HCT116 (cell line): Measurements from ENCODE around the gene SLC44A3.

Experiments used
- EZH2 ChIP-seq: fragments of 200-600 bp; sonication (generic); IDR thresholded peaks from 2 replicates; pipeline ENCODE4 v1.6.1; 2017; ENCODE audit warnings: antibody characterized with exemption, mixed run types
- EZH2phosphoT487 ChIP-seq: fragments of 200-600 bp; IDR thresholded peaks from 2 replicates; pipeline ENCODE4 v1.6.1; 2018; ENCODE audit warnings: antibody characterized with exemption, borderline replicate concordance
- JUND ChIP-seq: IDR thresholded peaks from 2 replicates; pipeline ENCODE4 v1.6.1; 2012
- SP1 ChIP-seq: IDR thresholded peaks from 2 replicates; pipeline ENCODE4 v1.6.1; 2012; ENCODE audit warnings: low read depth
- TF ChIP-seq, protein P1 (sequence below), 3 experiments: fragments of 200-600 bp in 1 of 3; sonication (generic) in 1 of 3; IDR thresholded peaks in 2 of 3; conservative IDR thresholded peaks in 1 of 3; 2 replicates each; pipeline ENCODE4 v1.5.1; 2012 to 2017; ENCODE audit warnings: low read depth in 2 of 3, low read length in 2 of 3, antibody characterized with exemption in 1 of 3, borderline replicate concordance in 1 of 3, control low read depth in 1 of 3, mild to moderate bottlenecking in 1 of 3, mixed read lengths in 1 of 3, mixed run types in 1 of 3, moderate library complexity in 1 of 3; ENCODE audit not compliant: insufficient read depth in 1 of 3
- TF ChIP-seq, protein P2 (sequence below): IDR thresholded peaks from 2 replicates; pipeline ENCODE4 v1.6.1; 2012; ENCODE audit warnings: low read depth

DNA sequence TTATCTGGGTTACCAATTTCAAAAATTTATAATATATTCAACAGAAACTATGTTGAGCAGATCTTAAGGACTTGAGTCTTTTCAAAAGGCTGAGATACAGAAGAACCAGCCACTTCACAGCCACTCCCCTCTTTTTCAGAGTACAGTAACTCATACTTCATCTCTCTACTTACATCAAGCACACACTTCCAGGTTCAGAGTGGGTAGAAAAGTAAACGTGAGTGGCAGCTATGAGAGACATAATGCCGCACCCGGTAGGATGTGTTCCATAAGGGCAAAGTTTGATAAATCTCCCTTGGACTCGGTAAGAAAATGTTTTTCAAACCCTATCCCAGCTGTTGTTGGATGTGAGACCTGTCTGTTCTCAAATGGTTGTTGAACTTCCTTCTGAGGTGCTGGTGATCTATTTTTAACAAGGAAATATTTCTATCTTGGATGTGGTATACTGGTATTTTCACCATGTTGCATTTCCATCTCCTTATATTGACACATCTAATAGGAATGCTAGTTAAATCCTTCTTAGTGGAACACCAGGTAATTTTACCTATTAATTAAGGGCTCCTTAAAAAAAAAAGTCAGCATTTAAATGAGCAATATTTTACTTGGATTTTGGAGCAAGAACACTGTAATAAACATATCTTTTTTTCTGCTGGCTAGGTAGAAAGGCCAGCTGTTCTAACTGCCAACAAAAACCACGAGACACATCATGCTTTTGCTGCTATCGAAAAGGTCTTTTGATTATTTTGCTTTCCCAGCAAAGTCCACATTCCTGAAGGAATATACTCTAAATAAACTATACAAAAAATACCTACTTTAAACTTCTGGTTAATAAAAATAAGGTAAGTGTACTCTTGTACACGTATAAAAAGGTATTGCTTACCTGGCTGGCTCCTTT lies 78.6 kb downstream of the SLC44A3 start:
- TF ChIP-seq EZH2 (no peak), SP1 (peak; percentile 35; the same call in 1 of the 2 replicates), EZH2phosphoT487 (no peak), JUND (peak; percentile 35; the same call in 1 of the 2 replicates)
- TF ChIP-seq, protein P1, sequence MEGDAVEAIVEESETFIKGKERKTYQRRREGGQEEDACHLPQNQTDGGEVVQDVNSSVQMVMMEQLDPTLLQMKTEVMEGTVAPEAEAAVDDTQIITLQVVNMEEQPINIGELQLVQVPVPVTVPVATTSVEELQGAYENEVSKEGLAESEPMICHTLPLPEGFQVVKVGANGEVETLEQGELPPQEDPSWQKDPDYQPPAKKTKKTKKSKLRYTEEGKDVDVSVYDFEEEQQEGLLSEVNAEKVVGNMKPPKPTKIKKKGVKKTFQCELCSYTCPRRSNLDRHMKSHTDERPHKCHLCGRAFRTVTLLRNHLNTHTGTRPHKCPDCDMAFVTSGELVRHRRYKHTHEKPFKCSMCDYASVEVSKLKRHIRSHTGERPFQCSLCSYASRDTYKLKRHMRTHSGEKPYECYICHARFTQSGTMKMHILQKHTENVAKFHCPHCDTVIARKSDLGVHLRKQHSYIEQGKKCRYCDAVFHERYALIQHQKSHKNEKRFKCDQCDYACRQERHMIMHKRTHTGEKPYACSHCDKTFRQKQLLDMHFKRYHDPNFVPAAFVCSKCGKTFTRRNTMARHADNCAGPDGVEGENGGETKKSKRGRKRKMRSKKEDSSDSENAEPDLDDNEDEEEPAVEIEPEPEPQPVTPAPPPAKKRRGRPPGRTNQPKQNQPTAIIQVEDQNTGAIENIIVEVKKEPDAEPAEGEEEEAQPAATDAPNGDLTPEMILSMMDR (IDR thresholded peaks at IDR 0.05 in 2 of 3, conservative IDR thresholded peaks at IDR 0.05 in 1 of 3; ENCODE audit: borderline replicate concordance in 1 of 3, insufficient read depth in 1 of 3, low read depth in 2 of 3, low read length in 2 of 3): no peak
- TF ChIP-seq, protein P2, sequence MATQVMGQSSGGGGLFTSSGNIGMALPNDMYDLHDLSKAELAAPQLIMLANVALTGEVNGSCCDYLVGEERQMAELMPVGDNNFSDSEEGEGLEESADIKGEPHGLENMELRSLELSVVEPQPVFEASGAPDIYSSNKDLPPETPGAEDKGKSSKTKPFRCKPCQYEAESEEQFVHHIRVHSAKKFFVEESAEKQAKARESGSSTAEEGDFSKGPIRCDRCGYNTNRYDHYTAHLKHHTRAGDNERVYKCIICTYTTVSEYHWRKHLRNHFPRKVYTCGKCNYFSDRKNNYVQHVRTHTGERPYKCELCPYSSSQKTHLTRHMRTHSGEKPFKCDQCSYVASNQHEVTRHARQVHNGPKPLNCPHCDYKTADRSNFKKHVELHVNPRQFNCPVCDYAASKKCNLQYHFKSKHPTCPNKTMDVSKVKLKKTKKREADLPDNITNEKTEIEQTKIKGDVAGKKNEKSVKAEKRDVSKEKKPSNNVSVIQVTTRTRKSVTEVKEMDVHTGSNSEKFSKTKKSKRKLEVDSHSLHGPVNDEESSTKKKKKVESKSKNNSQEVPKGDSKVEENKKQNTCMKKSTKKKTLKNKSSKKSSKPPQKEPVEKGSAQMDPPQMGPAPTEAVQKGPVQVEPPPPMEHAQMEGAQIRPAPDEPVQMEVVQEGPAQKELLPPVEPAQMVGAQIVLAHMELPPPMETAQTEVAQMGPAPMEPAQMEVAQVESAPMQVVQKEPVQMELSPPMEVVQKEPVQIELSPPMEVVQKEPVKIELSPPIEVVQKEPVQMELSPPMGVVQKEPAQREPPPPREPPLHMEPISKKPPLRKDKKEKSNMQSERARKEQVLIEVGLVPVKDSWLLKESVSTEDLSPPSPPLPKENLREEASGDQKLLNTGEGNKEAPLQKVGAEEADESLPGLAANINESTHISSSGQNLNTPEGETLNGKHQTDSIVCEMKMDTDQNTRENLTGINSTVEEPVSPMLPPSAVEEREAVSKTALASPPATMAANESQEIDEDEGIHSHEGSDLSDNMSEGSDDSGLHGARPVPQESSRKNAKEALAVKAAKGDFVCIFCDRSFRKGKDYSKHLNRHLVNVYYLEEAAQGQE: no peak
